NOMO-1 treated with dmso at 0.1 percent for 144 hours (cell line): Measurements from ENCODE around the gene PRPF38A.
"Not testable (repeated sequence)": the region's sequence is repeated elsewhere in the genome, so short reads cannot be mapped to it uniquely, and the experiment has no call there.

ENCODE experiments used
- DNase-seq: peaks from one replicate; lab custom pipeline; 2025; ENCODE audit not compliant: unreplicated experiment; lab: John Stamatoyannopoulos, UW

Gene PRPF38A

GRCh38 chr1:52404116-52404974 lies at the start of gene PRPF38A, which contains the start of gene ORC1:
PRPF38A (plus strand) TSS chr1:52404602; CDS start chr1:52404750, 148 bp downstream.
ORC1 (minus strand) TSS chr1:52404423; CDS start chr1:52402223, 2,200 bp downstream.
- peak; percentile 85 for DNase-seq

GRCh38 chr1:52355436-52355835 lies 49.0 kb upstream of the PRPF38A start:
- DNase-seq = no peak

- no peak for DNase-seq
These were observed 48.4 kb upstream of the PRPF38A start for GRCh38 chr1:52355847-52356505.

GRCh38 chr1:52356818-52357355 lies 47.5 kb upstream of the PRPF38A start:
- no peak for DNase-seq

DNA sequence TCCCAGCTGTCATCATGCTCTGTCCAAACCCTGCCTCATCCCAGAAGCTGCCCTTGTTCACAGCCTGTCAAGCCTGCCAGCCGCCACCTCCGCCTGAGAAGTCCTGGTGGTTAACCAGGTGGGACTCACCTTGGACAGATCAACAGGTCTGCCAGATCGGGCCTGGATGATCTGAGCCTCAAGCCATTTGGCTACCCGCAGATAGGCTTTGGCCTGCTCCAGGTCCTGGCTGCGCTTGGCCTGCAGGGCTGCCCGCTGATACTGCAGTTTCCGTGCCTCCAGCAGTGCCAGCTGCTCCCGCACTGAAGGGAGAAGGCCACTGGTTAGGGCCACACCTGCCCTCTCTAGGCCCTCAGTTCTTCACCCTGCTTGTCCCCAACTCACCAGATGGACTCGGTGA lies 47.0 kb upstream of the PRPF38A start:
- DNase-seq = no peak

- DNase-seq = no peak
These were observed 45.4 kb upstream of the PRPF38A start for GRCh38 chr1:52358851-52359497.

- no peak for DNase-seq
These were observed 44.5 kb upstream of the PRPF38A start for GRCh38 chr1:52359676-52360594.

DNA sequence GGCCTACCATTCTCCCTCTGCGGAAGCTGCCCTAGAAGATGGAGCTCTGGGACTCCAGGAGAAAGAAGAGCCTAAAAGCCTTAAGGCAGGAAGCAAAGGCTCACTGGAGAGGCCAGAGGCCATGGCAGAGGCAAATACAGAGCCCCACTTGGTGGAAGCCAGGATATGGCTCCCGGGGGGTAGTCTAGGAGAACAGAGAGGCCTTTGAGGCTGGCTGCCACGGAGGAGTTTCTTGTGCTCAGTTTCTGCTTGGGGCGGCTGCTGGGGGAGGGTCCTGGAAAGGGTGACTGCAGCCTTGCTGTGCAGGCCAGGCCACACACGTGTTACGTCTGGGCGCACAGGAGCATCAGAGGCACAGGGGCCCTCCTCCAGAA lies 43.8 kb upstream of the PRPF38A start:
- no peak for DNase-seq

GRCh38 chr1:52364235-52364839 lies 40.1 kb upstream of the PRPF38A start:
- no peak for DNase-seq

GRCh38 chr1:52365071-52365745 lies 39.2 kb upstream of the PRPF38A start:
- no peak for DNase-seq

- DNase-seq = peak; percentile 98
These were observed 38.5 kb upstream of the PRPF38A start, which contains the start of gene CC2D1B for GRCh38 chr1:52365746-52366516. CC2D1B (minus strand) TSS chr1:52366205; CDS start chr1:52364620, 1,585 bp downstream.

GRCh38 chr1:52366517-52366827 lies 37.9 kb upstream of the PRPF38A start:
- no peak for DNase-seq

GRCh38 chr1:52367272-52367671 lies 37.1 kb upstream of the PRPF38A start:
- DNase-seq = no peak

DNA sequence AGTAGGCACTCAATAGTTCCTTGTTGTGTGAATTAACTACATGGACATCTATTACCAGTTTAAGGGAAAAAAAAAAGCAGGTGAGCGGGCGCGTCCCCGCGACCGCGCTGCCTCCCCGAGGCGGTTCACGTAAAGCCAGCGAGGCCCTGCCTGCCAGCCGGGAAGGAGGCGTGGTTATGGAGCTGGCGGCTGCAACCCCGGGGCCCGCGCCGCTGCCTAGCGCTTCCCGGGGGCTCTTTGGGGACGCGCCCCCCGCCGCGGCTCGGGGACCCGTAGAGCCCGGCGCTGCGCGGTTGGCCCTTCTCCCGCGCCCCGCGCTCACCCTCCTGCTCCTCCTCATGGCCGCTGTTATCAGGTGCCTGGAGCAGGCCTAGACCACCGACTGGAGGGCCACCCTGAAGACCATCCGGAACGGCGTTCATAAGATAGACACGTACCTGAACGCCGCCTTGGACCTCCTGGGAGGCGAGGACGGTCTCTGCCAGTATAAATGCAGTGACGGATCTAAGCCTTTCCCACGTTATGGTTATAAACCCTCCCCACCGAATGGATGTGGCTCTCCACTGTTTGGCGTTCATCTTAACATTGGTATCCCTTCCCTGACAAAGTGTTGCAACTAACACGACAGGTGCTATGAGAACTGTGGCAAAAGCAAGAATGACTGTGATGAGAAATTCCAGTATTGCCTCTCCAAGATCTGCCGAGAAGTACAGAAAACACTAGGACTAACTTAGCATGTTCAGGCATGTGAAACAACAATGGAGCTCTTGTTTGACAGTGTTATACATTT lies 35.8 kb upstream of the PRPF38A start:
- no peak for DNase-seq

- DNase-seq = not testable (repeated sequence)
These were observed 34.6 kb upstream of the PRPF38A start for GRCh38 chr1:52369851-52370250.

DNA sequence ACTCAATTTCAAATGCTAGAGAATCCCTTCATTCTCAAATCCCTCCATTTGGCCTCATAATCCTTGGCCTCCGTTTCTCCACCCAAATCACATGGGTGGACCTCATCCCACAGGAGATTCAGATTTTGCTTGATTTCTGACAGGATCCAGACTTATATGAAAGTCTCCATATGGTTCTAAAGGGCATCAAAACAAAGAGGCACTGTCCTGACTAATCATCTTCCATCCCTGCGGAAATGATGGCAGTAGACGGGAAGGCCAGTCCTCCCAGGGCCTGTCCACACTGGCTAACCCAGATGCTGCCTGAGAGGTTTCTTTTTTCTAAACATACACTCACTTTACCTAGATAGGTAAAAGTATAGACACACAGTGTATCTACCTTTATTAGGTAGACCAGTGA lies 19.0 kb upstream of the PRPF38A start:
- no peak for DNase-seq

DNA sequence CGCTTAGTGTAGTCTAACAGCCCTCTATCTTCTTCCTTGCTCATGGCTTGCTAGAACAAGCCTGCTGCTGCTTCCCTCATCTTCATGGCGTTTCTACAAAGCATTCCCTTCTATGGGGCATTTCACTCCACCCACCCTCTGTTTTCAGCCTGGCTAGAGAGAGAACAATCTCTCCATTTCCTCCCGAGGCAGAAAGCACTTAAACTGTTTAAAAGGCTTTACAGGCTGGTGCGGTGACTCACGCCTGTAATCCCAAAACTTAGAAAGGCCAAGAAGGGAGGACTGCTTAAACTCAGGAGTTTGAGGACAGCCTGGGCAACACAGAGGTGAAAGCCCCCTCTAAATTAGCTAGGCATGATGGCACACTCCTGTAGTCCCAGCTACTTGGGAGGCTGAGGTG lies 17.9 kb upstream of the PRPF38A start:
- DNase-seq = no peak

DNA sequence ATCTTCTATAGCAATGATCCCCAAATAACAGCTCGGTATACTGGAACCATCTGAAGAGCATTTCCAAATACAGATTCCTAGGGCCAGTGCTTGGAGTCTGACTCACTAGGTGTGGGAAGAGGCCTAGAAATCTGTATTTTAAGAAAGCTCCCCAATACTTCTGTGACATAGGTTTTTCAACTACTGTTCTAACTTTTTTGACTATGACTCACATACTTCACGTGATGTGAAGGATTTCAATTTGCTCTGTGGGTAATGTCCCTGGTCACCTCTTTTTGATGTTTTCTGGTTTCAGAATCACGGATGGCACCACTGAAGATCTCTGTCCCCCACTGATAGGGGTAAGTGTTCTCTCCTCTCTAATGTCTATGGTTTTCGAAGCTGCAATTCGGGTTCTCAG lies 11.2 kb upstream of the PRPF38A start:
- no peak for DNase-seq
